CD4-positive, alpha-beta T cell treated with Interleukin-15 for 1 hour (primary cell): ENCODE results near the gene KARS1.
A peak's percentile ranks its signal among the peaks of the same experiment; 100 is the strongest.
"Not testable (repeated sequence)": the region's sequence is repeated elsewhere in the genome, so short reads cannot be mapped to it uniquely, and the experiment has no call there.

Experiments
- DNase-seq: peaks from one replicate; pipeline ENCODE4 v3.0.0-alpha.2; 2020

KARS1 gene

GRCh38 chr16:75622761-75623605 is 24.5 kb downstream of the KARS1 start, which contains the start of gene ADAT1:
TSS of gene ADAT1 (minus strand) at chr16:75623281. CDS start at chr16:75620799, 2,482 bp downstream.
- DNase-seq: peak; percentile 98

GRCh38 chr16:75621170-75621477 is 26.3 kb downstream of the KARS1 start:
- DNase-seq: no peak

DNA sequence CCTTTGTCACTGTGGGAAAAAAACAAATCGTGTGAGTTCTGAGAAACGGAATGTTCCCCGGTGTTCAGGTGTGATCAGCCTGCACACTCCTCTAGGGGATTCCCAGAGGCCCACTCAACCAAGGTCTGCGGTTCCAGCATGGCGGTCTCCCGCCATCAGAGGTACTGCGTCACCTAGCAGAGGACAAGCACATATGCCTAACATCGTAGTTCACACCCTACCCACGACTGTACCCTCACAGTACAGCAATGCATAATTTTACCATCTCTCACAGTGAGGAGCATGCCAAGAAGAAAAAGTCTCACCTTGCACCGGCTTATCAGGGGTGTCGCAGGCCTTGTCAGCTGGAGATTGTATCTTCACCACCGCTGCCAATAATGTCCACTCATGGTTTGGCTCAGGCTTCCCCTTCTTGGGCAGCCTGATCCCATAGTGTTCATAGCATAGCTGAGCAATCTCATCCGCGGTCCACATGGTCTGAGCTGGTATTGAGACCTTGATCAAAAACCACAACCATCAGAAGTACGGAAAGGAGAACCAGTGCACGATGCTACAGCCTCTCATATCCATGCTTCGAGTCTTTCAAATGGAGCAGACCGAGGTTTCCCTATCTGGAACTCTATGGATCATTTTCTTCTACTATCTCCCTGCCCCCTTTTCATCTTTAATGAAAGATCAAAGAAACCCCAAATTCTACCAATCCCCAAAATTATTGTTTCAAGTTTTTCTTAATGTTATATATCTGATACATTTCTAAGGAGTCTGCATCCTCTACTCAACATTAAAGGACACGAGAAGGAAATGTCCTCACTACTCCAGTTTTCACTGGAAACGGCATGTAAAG is 26.9 kb downstream of the KARS1 start:
- peak; percentile 78 for DNase-seq

DNA sequence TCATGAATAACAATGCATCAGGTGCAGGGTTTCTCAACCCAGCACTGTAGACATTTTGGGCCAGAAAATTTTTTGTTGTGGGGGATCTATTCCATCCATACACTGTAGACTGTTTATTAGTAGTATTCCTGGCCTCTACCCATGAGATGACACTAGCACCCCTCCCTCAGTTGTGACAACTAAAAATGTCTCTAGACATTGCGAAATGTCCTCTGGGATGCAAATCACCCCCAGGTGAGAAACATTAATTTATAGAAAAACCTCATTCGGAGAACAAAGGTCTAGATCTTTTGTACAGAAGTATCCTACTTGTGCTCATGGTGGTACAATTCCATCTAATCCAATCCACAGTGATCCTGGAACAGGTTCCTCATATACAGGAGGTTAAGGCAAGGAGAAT is 28.7 kb downstream of the KARS1 start:
- no peak for DNase-seq

DNA sequence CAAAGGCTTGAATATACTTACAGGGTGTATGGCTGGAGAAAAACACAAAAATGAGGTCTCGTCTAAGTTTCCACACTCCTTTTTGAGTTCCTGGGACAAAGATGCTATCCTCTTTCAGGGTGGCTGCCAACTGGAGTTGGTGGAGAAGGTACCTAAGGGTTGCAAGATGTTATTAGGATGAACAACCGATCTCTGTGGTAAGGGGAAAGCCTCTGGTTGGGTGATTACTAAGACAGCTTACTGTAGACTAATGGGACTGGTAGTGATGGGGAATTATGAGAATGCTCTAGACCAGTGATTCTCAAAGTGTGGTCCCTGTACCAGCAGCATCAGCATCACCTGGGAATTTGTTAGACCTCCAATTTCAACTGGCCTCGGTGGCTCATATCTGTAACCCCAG is 30.3 kb downstream of the KARS1 start:
- DNase-seq: no peak

DNA sequence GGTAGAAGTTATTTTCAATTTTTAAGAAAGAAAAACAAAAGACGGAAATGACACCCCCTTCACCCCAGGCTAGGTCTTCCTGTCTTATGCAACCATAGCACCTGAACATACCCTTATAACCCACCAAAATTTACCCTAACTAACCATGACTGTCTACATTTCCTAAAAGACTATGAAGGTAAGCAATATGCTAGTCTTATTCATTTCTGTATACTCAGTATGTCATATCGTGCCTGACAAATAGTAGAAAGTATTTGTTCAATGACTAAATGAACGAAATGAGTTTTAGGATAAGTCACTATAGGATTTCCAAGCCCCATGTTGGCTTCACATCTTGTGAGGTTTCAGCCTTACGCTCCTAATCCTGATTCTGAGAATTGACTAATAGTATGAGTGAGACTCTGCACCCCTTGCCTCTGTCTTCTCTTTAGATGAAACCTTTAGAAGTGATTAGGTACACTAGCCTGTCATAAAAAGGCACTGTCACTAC is 30.9 kb downstream of the KARS1 start:
- DNase-seq: no peak

DNA sequence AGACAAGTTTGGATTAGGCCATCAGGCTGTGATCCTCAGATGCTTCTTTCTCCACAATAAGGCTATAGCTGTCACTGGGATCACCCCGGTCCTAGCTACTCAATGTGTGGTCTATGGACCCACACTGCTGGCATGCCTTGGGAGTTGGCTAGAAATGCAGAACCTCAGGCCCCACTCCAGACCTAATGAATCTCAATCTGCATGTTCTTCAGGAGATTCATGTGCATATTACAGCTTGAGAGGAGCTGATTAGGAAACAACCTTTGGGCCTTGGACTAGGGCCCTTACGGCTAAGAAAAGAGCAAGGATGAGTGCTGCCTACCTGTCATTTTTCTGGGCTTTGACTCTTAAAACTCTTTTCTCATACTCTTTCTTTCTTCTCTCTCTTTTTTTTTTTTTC is 31.8 kb downstream of the KARS1 start:
- DNase-seq: no peak

GRCh38 chr16:75614066-75614897 is 33.2 kb downstream of the KARS1 start:
- no peak for DNase-seq

- DNase-seq: no peak
Measured at GRCh38 chr16:75606507-75606906, 41.0 kb downstream of the KARS1 start.

GRCh38 chr16:75603241-75603640 is 44.2 kb downstream of the KARS1 start:
- no peak for DNase-seq

DNA sequence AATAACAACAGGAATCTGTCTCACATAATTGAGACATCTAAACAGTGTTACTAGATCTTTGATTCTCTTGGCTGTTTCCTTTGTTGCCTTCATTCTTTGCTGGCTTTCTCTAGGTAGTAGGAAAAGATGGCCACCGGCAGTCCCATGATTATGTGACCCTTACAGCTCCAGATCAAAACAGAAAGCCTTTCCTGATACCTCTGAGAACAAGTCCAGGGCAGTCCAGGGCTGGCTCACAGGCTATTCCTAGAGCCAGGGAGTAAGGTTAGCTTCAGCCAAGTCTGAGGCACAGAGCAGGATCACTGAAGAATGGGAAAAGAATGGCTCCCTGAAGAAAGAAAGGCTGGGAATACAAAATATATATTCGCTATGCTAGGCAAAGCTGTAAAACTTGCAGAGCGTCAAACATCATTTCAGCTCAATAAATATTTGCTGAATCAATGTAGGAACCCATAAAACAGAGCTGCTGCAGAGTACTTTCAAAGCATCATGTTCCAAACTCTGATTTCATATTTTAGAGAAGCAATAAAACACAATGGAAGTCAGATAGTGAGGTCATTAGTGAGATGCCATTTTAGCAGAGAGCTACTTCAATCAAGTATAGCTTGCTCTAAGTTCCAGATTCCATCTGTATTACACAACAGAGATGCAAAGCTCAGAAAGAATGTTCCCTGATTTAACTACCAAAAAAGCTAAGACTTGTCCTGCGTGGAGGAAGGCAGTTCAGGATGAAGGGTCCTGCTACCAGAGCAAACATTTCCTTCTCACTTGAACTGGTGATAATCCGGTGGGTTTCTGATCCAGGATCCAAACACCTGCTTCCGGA is 47.8 kb downstream of the KARS1 start:
- DNase-seq: no peak

GRCh38 chr16:75593825-75594820 is 53.3 kb downstream of the KARS1 start:
- no peak for DNase-seq

- no peak for DNase-seq
Measured at GRCh38 chr16:75593308-75593707, 54.2 kb downstream of the KARS1 start.

DNA sequence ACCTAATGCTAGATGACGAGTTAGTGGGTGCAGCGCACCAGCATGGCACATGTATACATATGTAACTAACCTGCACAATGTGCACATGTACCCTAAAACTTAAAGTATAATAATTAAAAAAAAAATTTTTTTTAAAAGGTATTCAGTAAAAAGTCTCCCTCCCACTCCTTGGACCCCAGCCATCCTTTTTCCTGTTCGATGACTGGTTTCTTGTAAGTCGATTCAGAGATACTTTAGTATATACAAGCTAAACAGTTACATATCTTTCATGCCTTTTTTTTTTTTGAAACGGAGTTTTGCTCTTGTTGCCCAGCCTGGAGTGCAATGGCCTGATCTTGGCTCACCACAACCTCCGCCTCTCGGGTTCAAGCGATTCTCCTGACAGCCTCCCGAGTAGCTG is 55.5 kb downstream of the KARS1 start:
- DNase-seq: not testable (repeated sequence)

GRCh38 chr16:75590920-75591843 is 56.3 kb downstream of the KARS1 start:
- no peak for DNase-seq

GRCh38 chr16:75589306-75589705 is 58.2 kb downstream of the KARS1 start:
- no peak for DNase-seq

DNA sequence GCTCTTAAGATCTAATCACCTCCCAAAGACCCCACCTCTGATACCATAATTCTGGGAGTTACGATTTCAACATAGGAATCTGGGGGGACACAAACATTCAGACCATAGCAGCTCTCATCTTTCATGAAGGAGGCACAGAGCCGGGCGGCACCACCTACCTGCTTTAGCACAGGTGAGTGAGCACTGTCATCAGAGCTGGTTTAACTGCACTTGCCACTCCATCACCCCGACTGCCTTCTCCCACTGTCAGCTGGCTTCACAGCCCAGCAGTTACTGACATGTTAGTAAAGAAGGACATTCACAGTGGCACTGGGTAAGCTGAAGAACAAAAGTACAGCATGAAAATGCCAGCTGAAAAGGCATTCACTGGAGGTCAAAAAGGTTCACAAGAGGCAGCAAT is 58.7 kb downstream of the KARS1 start:
- no peak for DNase-seq

GRCh38 chr16:75584108-75584507 is 63.4 kb downstream of the KARS1 start:
- DNase-seq: no peak

GRCh38 chr16:75579281-75579834 is 68.1 kb downstream of the KARS1 start:
- no peak for DNase-seq
